ENCODE measurements around the gene MCOLN1. TPM values are rescaled to one million over a fixed set of nuclear protein-coding genes. Genes with fewer than 3 reads are reported as not detected.

The MCOLN1 gene
- total RNA-seq, 1 experiment from 2014 or later: 15.7 TPM

GRCh38 chr19:7476777-7477494 lies 45.5 kb upstream of the MCOLN1 start:
- H3K4ac ChIP-seq (ENCODE audit: low read depth, low read length): no peak overlapping the region
- Mint-ChIP-seq H3K27ac (no peak overlapping the region), H3K4me1 (peaks cover 6 to 13% of the 10 kb centered on the region in 2 experiments), H3K9me3 (no peaks in the 10 kb centered on the region), H3K36me3 (ENCODE audit: insufficient read depth in 1 of 3, low read depth in 3 of 3) (0 out of 7 replicates have a peak, but pooled peaks cover 0 to 9% (median 0%) of the 10 kb centered on the region in 3 experiments), H3K27me3 (ENCODE audit: low read depth) (no peaks in the 10 kb centered on the region), H3K4me3 (no peak overlapping the region)
- no peak overlapping the region for H3K27ac ChIP-seq (ENCODE audit: insufficient read length, low read depth, low read length)
- H2AFZ ChIP-seq (ENCODE audit: low read length): no peak overlapping the region
- no peak overlapping the region for H2BK12ac ChIP-seq (ENCODE audit: insufficient read length, low read depth, low read length)
- no peak overlapping the region for H3K56ac ChIP-seq (ENCODE audit: insufficient read length, low read depth, low read length)
- H4K91ac ChIP-seq (ENCODE audit: insufficient read length, low read depth, low read length): no peak overlapping the region
- H3K14ac ChIP-seq (ENCODE audit: insufficient read depth, low read length): no peak overlapping the region
- no peak overlapping the region for H2BK120ac ChIP-seq (ENCODE audit: low read depth, low read length, poor library complexity, severe bottlenecking)
- H2BK15ac ChIP-seq (ENCODE audit: low read depth, low read length): no peak overlapping the region
- H3K4me1 ChIP-seq (ENCODE audit: insufficient read depth, low read length): no peaks in the 10 kb centered on the region
- H4K8ac ChIP-seq (replicated peaks; ENCODE audit: insufficient read length, low read depth, low read length): no peak overlapping the region
- TF ChIP-seq CTCF (conservative IDR thresholded peaks at IDR 0.05): no peak
- no peak overlapping the region for H2AK5ac ChIP-seq (ENCODE audit: insufficient read length, low read length)
- H2BK5ac ChIP-seq (ENCODE audit: insufficient read length, low read length): no peak overlapping the region
- no peak overlapping the region for H3T11ph ChIP-seq (ENCODE audit: low read length)
- no peak overlapping the region for H3K9ac ChIP-seq (ENCODE audit: extremely low read depth, insufficient read length, low read length)
- H3K9me3 ChIP-seq (ENCODE audit: control insufficient read depth, low read depth, low read length): no peaks in the 10 kb centered on the region
- no peak overlapping the region for H2BK20ac ChIP-seq (ENCODE audit: low read depth, low read length, poor library complexity, severe bottlenecking)
- no peak overlapping the region for H4K5ac ChIP-seq (ENCODE audit: insufficient read length, low read depth, low read length)
- no peak for DNase-seq
- H3K23ac ChIP-seq (ENCODE audit: insufficient read length, low read depth, low read length): no peak overlapping the region
- H3K18ac ChIP-seq (ENCODE audit: insufficient read length, low read depth, low read length): no peak overlapping the region
- H3K4me2 ChIP-seq (ENCODE audit: insufficient read depth, insufficient read length, low read length): no peak overlapping the region
- H4K20me1 ChIP-seq (ENCODE audit: control insufficient read depth, insufficient read depth, insufficient read length): no peaks in the 10 kb centered on the region
- H3K23me2 ChIP-seq (ENCODE audit: insufficient read length, low read depth, low read length, poor library complexity, severe bottlenecking): no peaks in the 10 kb centered on the region
- no peaks in the 10 kb centered on the region for H3K27me3 ChIP-seq (ENCODE audit: insufficient read depth, low read length)
- H3K79me1 ChIP-seq (ENCODE audit: insufficient read depth, low read depth, low read length, poor library complexity, severe bottlenecking): no peaks in the 10 kb centered on the region
- WGBS (ENCODE audit: extremely low coverage, insufficient read length, low lambda C conversion rate): no CpG with 5 or more reads among the region's 35 CpGs
- H3K79me2 ChIP-seq (ENCODE audit: insufficient read depth, low read length): no peaks in the 10 kb centered on the region

Data from H9 (cell line).